ENCODE measurements around the gene TSPAN18. TPM values are rescaled to one million over a fixed set of nuclear protein-coding genes. Genes with fewer than 3 reads are reported as not detected.

TSPAN18 gene
- total RNA-seq, 1 experiment from 2014 or later, result 21.3 TPM

DNA sequence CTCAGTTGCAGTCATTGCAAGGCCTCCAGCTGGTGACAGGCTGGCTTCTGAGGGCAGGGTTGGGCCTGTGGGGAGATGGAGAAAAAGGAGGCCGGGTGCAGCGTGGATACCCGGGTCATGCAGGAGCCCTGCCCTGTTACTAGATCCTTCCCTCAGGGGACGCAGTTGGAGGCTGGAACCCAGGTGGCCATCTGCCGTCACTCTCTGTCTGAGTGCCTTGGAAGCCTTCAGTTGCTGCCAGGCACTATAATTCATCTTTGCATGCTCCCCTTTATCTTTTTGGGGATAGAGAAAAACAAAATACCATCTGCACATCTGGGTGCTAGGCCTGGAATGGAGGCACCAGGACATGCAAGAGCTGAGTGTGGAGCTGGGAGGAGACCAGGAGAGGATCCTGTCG is 141.3 kb downstream of the TSPAN18 start:
- ChIA-PET CTCF (no interaction called here), POLR2A (no interaction called here)
- H3K4me3 ChIP-seq (ENCODE audit: low read depth in 2 of 2, low read length in 2 of 2), result no peak overlapping the region
- H3K9me3 ChIP-seq (ENCODE audit: control insufficient read depth, insufficient read depth, low read depth, low read length), result no peaks in the 10 kb centered on the region
- BruUV-seq (replicated peaks), result no TSS peak
- no peak overlapping the region for H3K27ac ChIP-seq (ENCODE audit: low read length)
- H3K4me1 ChIP-seq (ENCODE audit: control insufficient read depth, insufficient read depth, low read length), result peaks cover 17% of the 10 kb centered on the region
- no peak for TF ChIP-seq TCF7L2 (IDR thresholded peaks at IDR 0.05; ENCODE audit: low read depth, low read length)
- TF ChIP-seq CTCF (IDR thresholded peaks at IDR 0.05), result no peak
- no peak for TF ChIP-seq SIN3A (IDR thresholded peaks at IDR 0.05; ENCODE audit: borderline replicate concordance, insufficient read depth, low read depth, low read length)
- TF ChIP-seq POLR2AphosphoS5 (IDR thresholded peaks at IDR 0.05; ENCODE audit: low read depth, low read length), result no peak
- TF ChIP-seq, protein P1, sequence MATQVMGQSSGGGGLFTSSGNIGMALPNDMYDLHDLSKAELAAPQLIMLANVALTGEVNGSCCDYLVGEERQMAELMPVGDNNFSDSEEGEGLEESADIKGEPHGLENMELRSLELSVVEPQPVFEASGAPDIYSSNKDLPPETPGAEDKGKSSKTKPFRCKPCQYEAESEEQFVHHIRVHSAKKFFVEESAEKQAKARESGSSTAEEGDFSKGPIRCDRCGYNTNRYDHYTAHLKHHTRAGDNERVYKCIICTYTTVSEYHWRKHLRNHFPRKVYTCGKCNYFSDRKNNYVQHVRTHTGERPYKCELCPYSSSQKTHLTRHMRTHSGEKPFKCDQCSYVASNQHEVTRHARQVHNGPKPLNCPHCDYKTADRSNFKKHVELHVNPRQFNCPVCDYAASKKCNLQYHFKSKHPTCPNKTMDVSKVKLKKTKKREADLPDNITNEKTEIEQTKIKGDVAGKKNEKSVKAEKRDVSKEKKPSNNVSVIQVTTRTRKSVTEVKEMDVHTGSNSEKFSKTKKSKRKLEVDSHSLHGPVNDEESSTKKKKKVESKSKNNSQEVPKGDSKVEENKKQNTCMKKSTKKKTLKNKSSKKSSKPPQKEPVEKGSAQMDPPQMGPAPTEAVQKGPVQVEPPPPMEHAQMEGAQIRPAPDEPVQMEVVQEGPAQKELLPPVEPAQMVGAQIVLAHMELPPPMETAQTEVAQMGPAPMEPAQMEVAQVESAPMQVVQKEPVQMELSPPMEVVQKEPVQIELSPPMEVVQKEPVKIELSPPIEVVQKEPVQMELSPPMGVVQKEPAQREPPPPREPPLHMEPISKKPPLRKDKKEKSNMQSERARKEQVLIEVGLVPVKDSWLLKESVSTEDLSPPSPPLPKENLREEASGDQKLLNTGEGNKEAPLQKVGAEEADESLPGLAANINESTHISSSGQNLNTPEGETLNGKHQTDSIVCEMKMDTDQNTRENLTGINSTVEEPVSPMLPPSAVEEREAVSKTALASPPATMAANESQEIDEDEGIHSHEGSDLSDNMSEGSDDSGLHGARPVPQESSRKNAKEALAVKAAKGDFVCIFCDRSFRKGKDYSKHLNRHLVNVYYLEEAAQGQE (IDR thresholded peaks at IDR 0.05; ENCODE audit: insufficient read depth in 1 of 2, low read depth in 2 of 2, low read length in 1 of 2), result no peak
- intact Hi-C loops (cut with micrococcal nuclease; ENCODE audit: unreplicated experiment) (no loop called here), in situ Hi-C loops (cut with HindIII; ENCODE audit: low pct_unique_long_range_greater_than_20kb, low sequenced_read_pairs) (no loop called here)
- DNase-seq (ENCODE audit: low read depth, low spot score) (no peak), ATAC-seq (no peak)
- H3K36me3 ChIP-seq (ENCODE audit: control insufficient read depth, insufficient read depth, low read length), result no peaks in the 10 kb centered on the region
- H3K27me3 ChIP-seq (ENCODE audit: control insufficient read depth, insufficient read depth, low read length), result no peaks in the 10 kb centered on the region

GRCh38 chr11:44868455-44869421 is 142.0 kb downstream of the TSPAN18 start:
- TF ChIP-seq POLR2AphosphoS5 (IDR thresholded peaks at IDR 0.05; ENCODE audit: low read depth, low read length) (no peak), TCF7L2 (IDR thresholded peaks at IDR 0.05; ENCODE audit: low read depth, low read length) (no peak), SIN3A (IDR thresholded peaks at IDR 0.05; ENCODE audit: borderline replicate concordance, insufficient read depth, low read depth, low read length) (no peak)
- TF ChIP-seq, protein P1 (IDR thresholded peaks at IDR 0.05; ENCODE audit: insufficient read depth in 1 of 2, low read depth in 2 of 2, low read length in 1 of 2), result no peak
- in situ Hi-C loops (cut with HindIII; ENCODE audit: low pct_unique_long_range_greater_than_20kb, low sequenced_read_pairs), result no loop called here
- ATAC-seq (no peak), DNase-seq (ENCODE audit: low read depth, low spot score) (no peak)
- CTCF ChIA-PET, result no interaction called here
- no peak overlapping the region for H3K27ac ChIP-seq (ENCODE audit: low read length)
- intact Hi-C loops (cut with micrococcal nuclease; ENCODE audit: unreplicated experiment), result no loop called here
- no peak overlapping the region for H3K4me3 ChIP-seq (ENCODE audit: low read depth in 2 of 2, low read length in 2 of 2)
- POLR2A ChIA-PET, result no interaction called here
- H3K27me3 ChIP-seq (ENCODE audit: control insufficient read depth, insufficient read depth, low read length), result no peaks in the 10 kb centered on the region
- no peaks in the 10 kb centered on the region for H3K9me3 ChIP-seq (ENCODE audit: control insufficient read depth, insufficient read depth, low read depth, low read length)
- H3K4me1 ChIP-seq (ENCODE audit: control insufficient read depth, insufficient read depth, low read length), result peaks cover 12% of the 10 kb centered on the region
- no peaks in the 10 kb centered on the region for H3K36me3 ChIP-seq (ENCODE audit: control insufficient read depth, insufficient read depth, low read length)
- BruUV-seq (replicated peaks), result no TSS peak

All from Panc1 (cell line).